T follicular helper cell (primary cell): ENCODE measurements around the gene CLEC6A.
"Not testable (repeated sequence)": the region's sequence is repeated elsewhere in the genome, so short reads cannot be mapped to it uniquely, and the experiment has no call there.

Source experiments
- DNase-seq: peaks from one replicate; pipeline ENCODE4 v3.0.0-alpha.2; 2020; ENCODE audit warnings: low read depth
- total RNA-seq, 2 experiments: gene quantifications; one replicate each; lab custom pipeline; 2026; lab: John Stamatoyannopoulos, UW

CLEC6A gene
- 0 reads per million in 2 experiments for total RNA-seq

DNA sequence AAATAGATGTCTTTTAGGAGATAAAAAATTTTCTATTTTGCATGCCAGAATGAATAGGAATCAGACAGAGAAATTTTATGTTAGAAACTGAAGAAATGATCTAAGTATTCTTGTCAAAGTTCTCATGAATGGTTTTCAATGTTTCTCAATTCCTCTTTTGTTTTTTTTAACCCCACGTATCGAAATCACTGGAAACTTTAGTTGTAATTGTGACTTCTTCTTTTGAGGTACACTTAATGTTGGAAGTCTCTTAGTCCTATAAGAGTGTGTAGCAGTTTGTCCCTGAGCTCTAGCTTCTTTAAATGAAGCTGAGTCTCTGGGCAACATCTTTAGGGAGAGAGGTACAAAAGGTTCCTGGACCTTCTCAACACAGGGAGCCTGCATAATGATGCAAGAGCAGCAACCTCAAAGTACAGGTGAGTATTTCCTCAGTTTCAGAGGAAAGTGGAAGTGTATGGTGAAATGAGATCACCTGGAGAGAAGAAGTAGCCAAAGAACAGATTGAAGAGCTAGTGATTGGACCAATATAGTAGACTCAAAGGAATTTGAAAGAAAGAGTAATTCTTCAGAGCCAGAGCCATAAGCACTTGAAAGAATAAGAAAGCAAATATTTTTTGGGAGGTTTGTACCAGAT is at the start of gene CLEC6A:
Gene CLEC6A (plus strand): TSS at position 236 of the 634 bp plus-strand sequence. CDS start 150 bp downstream, at position 386.
- DNase-seq: no peak

DNA sequence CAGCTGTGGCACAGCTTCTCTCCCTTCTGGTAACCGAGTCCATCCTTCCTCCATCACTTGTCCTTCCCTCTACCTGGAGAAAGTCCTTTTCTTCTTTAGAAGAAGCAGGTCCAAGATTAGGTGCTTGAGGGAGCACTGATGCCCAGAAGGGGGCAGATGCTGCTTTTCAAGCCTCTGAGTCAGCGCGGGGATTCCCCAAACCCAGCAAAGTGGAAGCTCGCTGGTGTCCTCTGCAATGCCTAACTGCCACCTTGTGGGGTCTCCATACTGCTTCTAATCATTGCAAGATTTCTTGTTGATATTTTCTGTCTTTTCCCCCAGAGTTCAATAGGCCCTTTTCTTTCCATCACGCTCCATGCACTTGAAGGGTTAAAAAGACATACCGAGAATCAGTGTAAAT is 36.2 kb upstream of the CLEC6A start:
- not testable (repeated sequence) for DNase-seq

DNA sequence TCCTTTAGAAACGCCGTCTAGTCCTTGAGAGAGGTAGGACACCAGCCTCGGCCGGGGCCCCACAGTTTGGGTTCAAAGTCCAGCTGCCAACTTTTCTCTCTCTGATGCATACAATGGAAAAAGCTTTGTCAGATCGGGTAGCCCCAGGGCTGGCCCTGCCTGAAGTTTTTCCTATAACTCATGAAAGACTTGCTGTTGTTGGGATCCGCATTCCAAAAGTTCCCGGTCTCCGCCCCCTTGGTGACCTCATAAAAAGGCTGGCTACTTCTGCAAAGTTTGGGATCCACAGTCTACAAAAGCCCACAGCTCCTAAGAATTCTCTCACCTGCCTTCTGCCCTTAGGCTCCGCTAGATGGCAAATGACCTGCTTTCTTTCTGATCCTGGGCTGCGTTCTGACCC is 35.3 kb upstream of the CLEC6A start:
- no peak for DNase-seq

DNA sequence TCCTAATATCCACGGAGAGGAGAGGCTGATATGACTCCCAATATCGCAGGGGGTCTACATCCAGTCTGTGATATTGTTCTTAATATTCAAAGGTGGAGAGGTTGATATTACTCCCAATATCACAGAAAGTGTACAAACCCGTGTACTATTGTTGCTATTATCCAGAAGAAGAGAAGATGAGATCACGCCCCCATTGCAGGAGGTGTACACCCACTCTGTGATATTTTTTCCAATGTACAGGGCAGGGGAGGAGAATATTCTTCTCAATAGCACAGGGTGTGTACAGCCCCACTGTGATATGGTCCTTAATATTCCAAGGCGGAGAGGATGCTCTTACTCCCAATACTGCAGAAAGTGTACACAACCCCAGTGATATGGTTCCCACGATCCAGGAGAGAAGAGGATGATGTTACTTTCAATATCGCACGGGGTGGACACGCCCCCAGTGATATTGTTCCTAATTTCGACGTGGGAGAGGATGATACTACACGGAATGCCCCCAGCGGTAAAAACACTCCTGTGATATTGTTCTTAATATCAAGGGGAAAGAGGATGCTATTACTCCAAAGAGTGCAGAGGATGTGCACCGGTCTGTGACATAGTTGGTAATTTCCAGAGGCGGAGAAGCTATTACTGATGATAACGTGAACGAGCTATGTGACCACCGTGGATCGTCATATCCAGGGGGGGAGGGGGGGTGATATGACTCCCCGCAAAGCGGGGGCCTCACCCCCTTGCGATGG is 11.1 kb upstream of the CLEC6A start:
- DNase-seq: not testable (repeated sequence)

DNA sequence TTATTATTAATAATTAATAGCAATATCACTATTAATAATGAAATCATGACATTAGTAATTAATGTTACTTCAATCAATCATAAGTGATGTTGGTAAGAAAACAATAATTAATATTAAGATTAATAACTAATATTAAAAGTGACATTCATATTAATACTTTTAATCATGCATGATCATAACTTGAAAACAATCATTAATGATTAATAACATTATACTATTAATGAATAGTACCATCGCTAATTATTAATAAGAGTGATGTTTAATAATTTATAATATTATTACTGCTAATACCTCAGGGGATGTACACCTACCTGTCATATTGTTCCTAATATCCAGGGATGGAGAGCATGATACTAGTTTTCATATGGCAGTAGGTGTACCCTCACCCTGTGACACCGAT is 10.0 kb upstream of the CLEC6A start:
- no peak for DNase-seq

DNA sequence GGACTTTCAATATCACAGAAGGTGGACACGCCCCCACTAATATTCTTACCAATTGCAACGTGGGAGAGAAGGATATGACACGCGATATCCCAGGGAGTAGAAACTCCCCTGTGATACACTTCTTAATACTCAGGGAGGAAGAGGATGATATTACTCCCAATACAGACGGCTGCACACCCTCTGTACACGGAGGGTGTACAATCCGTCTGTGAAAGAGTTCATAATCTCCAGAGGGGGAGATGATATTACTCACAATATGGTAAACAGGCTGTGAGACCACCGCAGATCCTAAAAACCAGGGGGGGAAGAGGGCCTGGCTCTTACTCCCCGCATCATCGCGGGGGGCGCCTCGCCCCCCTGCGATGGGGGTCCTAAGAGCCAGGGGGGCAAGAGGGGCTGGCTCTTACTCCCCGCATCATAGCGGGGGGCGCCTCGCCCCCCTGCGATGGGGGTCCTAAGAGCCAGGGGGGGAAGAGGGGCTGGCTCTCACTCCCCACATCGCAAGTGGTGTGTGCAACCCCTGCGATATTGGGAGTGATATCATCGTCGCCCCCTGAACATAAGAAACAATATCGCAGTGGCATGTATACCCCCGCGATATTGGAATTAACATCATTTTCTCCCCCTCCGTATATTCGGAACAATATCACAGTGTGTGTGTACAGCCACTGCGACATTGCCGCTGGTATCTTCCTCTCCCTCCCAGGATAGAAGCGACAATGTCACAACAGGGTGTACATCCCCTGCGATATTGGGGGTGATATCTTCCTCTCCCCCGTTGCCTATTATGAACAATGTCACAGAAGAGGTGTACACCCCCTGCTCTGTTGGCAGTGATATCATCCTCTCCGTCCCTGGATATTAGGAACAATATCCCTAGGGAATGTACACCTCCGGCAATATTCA is 8.9 kb upstream of the CLEC6A start:
- no peak for DNase-seq

DNA sequence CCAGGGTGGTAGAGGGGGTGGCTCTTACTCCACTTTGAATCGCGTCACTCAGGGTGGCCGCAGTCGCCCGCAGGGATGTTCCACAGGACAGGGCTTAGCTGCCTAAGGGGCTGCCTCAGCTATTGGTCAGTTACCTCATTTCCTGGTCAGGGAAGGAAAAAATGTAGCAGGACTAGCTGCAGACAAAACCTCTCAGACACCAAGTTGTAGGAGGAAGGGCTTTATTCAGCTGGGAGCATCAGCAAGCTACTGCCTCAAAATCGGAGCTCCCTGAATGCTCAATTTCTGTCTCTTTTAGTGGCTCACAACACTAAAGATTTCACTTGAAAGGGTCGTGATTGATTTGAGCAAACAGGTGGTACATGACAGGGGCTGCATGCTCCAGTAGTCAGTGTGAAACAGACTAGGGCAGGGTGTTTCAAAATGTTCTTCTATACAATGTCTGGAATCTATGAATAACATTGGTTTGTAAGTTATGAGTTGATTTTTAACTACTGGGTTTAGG is 6.4 kb upstream of the CLEC6A start:
- no peak for DNase-seq

DNA sequence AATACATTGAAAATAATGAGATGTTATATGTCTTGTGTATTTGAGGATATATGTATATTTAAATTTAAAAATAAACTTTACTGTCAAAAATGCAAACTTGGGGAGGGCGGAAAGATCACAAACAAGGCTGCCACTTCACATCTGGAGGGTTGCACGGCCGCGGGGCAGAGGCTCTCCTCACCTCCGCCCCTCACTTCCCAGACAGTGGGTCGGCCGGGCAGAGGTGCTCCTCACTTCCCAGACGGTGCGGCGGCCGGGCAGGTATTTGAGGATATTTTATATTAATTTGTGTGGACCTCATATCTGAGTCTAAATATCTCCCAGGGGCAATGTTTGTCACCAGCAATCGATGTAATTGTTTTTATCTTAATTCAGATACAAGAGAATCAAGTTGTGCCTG is 3.7 kb upstream of the CLEC6A start:
- no peak for DNase-seq

DNA sequence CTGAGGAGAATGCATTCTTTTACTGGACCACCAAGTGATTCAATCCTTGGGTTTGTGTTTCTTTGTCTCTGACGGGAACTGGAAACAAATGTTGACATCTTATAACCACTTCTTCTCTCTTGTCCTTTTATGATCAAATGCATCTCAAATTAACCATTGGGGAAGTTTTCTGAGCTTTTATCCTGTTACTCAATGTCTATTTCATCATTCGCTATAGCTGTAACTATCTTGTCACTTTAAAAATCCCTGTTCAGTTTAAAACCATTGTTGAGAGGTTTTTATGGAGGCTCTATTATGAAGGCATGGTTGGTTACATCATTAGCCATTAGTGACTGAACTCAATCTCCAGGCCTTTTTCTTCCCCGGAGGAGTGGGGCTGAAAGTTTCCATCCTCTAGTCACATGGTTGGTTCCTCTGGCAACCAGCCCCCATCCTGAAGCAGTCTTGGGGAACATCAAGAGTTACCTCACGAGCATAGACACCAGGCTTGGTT is 2.7 kb upstream of the CLEC6A start:
- no peak for DNase-seq

DNA sequence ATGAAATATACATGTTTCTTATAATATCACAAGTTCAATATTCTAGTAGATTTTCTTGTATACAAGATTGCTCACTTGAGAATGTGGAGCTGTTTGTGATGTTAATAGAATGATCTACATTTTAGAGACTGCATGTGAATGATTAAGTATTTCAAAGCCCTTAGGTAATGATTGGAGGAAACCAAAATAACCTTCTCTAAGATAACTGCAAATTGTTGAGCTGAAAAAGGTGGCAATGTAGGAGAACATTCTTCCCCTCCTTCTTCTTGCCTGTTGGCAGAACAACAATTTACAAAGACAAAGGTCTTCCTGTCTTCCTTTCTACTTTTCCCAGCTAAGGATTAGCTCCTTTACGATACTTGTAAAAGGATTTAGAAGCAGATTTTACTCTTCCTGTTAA is 2.0 kb upstream of the CLEC6A start:
- DNase-seq: no peak

DNA sequence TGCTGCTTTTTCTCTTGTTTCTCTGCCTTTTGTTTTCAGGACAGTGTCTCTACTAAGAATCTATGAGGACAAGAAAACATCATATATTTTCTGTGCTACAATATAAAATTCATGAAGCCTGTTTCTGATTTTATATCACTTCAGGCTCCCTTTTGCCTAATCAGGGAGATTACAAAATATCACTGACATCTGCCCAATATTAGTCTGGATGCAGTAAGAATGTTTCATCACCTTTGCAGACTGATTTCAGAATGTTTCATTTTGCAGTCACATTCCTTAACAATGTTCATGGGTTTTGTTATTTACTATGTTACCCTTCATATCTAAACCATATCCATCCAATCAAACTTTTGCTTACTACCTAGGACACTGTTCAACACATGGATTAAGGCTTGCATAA is 491 bp upstream of the CLEC6A start:
- no peak for DNase-seq

DNA sequence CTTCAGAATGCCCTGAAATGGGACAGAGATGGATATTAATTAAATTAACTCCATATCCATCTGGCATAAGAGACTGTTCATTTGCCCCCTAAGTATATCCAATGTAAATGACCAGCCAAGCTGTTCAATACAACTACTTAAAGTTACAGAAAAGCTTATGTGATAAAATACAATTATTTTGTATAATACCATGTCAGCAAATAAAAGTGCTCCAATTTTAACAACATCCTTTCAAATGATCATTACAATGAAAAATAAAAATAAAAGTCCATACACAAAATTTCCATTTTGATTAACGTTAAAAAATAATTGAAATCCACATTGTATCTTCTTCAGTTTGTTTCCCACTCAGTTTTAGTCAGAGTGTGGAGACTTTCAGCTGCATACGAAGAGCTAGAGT is 5.7 kb downstream of the CLEC6A start:
- DNase-seq: no peak

DNA sequence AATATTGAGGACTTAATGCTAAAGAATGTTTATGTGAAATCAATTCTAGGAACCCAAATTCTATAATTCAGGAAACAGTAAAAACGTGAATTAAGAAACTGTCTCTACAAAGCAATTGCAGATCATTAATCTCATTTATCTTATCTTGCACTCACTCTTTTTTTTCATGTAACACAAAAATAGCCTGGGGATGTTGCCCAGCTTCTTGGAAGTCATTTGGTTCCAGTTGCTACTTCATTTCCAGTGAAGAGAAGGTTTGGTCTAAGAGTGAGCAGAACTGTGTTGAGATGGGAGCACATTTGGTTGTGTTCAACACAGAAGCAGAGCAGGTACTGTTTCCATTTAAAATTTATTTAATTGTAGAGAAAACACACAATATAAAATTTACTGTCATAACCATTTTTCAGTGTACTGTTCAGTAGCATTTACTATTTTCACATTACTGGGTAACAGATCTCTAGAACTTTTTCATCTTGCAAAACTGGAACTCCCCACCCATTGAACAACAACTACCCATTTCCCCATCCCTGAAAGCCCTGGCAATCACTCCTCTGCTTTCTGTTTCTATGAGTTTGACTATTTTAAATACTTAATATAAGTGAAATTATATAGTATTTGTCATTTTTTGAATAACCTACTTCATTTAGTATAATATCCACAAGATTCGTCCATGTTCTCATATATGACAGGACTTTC is 9.7 kb downstream of the CLEC6A start:
- DNase-seq: no peak

DNA sequence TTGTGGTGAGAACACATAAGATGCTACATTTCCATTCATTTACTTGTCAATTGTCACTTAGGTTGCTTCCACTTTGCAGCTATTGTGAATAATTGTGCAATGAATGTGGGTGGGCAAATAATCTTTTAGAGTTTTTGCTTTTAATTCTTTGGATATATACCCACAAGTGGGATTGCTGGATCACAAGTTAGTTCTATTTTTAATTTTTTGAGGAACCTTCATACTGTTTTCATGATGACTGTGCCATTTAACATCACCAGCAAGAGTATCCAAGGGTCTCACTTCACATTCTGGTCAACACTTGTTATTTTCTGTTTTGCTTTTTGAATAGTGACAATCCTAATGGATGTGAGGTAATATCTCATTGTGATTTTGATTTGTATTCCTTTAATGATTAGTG is 10.5 kb downstream of the CLEC6A start:
- DNase-seq: no peak

DNA sequence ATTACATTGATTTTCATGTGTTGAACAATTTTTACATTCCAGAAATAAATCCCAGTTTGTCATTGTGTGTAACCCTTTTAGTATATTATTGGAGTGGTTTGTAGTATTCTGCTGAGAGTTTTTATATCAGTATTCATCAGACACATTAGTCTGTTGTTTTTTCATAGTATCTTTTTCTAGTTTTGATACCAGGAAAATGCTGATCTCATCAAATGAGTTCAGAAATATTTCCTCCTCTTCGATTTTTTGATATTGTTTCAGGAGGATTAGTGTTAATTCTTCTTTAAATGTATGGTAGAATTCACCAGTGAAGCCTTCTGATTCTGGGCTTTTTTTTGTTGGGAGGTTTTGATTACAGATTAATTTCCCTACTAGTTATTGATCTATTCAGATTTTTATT is 15.3 kb downstream of the CLEC6A start:
- no peak for DNase-seq

DNA sequence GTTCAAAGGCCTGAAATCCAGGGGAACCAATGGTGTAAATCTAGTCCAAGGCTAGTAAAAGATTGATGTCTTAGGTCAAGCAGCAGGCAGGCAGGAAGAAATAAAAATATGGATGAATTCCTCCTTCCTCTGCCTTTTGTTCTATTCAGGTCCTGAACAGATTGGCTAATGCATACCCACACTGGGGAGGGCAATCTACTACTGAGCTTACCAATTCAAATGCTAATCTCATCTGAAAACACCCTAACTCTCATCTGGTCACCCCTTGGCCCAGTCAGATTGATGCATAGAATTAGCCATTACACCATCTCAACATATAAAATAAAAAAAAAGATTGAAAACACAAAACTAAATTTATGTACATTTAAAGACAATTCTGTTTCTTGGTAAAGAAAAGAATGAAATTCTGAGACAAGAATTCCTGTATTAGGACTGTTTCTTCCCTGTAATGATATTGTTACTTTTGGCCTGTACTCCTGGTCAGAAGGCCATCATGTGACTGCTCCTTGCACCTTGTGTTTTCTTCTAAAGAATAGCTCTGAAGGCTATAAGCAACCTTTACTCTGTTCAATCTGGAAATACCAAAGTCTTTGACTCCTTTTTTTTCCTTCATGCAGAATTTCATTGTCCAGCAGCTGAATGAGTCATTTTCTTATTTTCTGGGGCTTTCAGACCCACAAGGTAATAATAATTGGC is 19.9 kb downstream of the CLEC6A start:
- no peak for DNase-seq

DNA sequence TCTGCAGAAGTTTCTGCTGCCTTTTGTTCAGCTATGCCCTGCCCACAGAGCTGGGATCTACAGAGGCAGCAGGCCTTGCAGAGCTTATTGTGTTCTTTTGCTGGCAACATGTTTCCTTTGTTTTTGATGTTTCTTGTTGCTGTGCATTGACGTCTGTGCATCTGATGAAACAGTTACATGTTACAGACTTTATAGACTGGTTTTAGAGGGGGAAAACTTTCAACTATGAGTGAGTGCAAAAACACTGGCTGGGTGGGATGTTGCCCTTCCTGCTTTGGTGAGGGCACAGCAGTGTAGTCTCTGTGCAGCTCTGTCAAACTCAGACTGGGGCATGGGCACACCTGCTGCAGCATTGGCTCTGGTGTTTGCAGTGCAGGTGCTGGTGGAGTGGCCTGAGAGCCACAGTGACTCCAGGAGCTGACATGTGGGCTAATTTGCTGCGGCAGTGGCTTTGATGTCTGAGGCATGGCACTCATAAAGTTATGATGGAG is 26.9 kb downstream of the CLEC6A start:
- no peak for DNase-seq

DNA sequence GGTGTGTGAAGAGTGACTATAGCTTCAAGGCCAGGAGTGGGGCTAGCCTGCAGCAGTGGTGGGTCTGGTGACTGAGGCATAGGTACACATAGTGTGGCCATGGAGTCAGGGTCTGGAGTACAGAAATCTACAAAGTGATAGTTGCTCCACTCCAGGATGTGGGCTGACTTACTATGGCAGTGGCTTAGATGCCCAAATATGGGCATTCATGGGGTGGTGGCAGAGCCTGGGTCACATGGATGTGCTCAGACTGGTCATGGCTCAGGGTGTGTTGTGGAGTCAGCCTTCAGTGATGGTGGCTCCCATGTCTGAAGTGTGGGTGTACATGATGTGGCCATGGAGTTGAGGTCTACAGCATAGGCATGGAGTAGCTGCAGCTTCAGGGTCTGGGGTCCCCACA is 27.3 kb downstream of the CLEC6A start:
- DNase-seq: no peak

DNA sequence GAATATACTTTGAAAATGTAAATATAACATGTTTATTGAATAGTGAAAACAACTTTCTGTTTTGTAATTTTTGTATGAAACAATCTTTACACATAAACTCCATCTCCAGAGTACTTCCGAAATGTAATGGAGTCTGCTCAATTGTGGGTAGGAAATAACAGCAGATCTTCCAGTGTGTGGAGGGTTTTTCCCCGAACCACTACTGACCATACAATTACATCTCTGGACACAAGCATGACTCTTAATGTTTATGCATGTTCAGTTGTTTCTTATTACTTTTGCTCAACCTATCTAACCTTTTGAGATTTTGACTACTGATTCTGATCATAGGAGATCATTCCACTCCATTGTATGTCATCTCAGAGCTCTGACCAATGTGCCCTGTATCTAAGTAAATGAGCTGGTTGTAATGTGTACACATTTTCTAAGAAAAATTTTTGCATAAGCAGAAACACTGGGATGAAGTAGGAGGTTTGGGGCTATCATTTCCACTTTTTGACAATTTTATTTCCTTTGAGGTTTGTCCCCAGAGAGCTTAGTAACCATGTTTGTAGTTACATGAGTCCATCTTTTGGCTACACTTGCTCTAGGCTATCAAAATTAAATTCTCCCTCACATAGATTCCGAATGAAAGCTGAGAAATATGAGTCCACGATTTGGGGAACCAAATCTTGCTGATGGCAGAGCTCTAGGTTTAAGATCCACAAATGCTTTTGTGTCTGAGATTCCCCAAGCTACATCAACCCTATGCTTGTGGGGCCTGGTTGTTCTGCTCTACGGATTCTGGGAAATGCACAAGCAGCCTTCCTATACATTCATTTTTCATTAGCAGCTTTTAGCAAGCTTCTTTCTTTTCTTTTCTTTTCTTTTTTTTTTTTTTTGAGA is 36.1 kb downstream of the CLEC6A start:
- no peak for DNase-seq

DNA sequence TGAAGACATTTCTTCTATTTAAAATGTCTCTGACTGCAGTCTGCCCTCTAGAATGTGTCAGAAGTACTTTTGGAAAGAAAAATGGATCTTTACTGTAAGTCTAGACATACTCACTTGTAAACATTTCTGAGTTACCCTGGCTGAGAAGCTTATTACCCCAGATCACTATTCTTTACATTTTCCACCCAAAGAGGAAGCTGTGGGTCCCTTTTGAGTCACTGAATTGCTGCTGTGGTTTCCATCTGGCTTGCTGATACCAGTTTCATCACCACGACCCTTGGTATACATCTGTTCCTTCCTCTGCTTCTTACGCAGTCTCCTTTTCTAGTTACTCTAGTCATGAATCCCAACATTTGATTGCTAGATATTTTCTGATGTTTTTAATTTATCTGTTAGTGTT is 37.3 kb downstream of the CLEC6A start:
- no peak for DNase-seq
